H1 (cell line): Measurements from ENCODE around the gene CFAP61. TPM values are rescaled to one million over a fixed set of nuclear protein-coding genes. Genes with fewer than 3 reads are reported as not detected.

Experiments used
- CTCF ChIA-PET: fragments of 300-600 bp; sonication (Branson Sonifier 250); formaldehyde crosslinking; loops from one replicate; lab custom pipeline; 2021; ENCODE audit not compliant: partially characterized antibody; lab: Charles Lee
- POLR2A ChIA-PET: fragments of 300-600 bp; sonication (Branson Sonifier 250); formaldehyde crosslinking; loops from one replicate; lab custom pipeline; 2021; ENCODE audit warnings: inconsistent platforms; ENCODE audit not compliant: partially characterized antibody; lab: Charles Lee
- DNase-seq, 2 experiments: peaks; one replicate each; pipeline versions ENCODE4 v3.0.0 to v3.0.0-alpha.2; 2010 to 2022; ENCODE audit warnings: low spot score in 2 of 2, low read depth in 1 of 2, mixed read lengths in 1 of 2
- FAIRE-seq: peaks from 2 replicates; lab custom pipeline; 2011; peaks lifted over from hg19 to GRCh38; lab: Jason Lieb, UNC
- H2AFZ ChIP-seq: 2 replicates; pipeline ENCODE4 v1.8.1; 2012; ENCODE audit warnings: low read length, inconsistent platforms
- H2AK5ac ChIP-seq: 2 replicates; pipeline ENCODE4 v1.6.1; 2013; ENCODE audit warnings: low read depth, low read length
- H2BK120ac ChIP-seq: replicated peaks from 2 replicates; pipeline ENCODE3; 2013; ENCODE audit warnings: low read depth, low read length, inconsistent platforms
- H2BK12ac ChIP-seq: 2 replicates; pipeline ENCODE4 v1.6.1; 2013; ENCODE audit warnings: low read depth, low read length
- H2BK15ac ChIP-seq: 2 replicates; pipeline ENCODE4 v1.6.1; 2013; ENCODE audit warnings: low read length
- H2BK20ac ChIP-seq: 2 replicates; pipeline ENCODE4 v1.6.1; 2013; ENCODE audit warnings: low read length
- H2BK5ac ChIP-seq: 2 replicates; pipeline ENCODE4 v1.6.1; 2013; ENCODE audit warnings: low read depth, low read length
- H3K14ac ChIP-seq: 2 replicates; pipeline ENCODE4 v1.6.1; 2013; ENCODE audit warnings: inconsistent platforms; ENCODE audit not compliant: insufficient read length
- H3K18ac ChIP-seq: 2 replicates; pipeline ENCODE4 v1.6.1; 2013; ENCODE audit warnings: low read length; ENCODE audit errors: extremely low read depth
- H3K23ac ChIP-seq: 2 replicates; pipeline ENCODE4 v1.6.1; 2013; ENCODE audit warnings: inconsistent platforms; ENCODE audit not compliant: insufficient read length
- H3K23me2 ChIP-seq: 2 replicates; pipeline ENCODE4 v1.6.1; 2013; ENCODE audit warnings: low read depth, low read length
- H3K27ac ChIP-seq: 2 replicates; pipeline ENCODE4 v1.6.1; 2011; ENCODE audit warnings: low read depth, low read length, inconsistent platforms
- H3K27me3 ChIP-seq, 4 experiments: replicated peaks in 1 of 4; 1 replicate in 1 of 4; 2 replicates in 3 of 4; pipeline versions ENCODE4 v1.6.1 to v1.8.1; 2011 to 2013; ENCODE audit warnings: low read length in 3 of 4, mild to moderate bottlenecking in 3 of 4, inconsistent platforms in 2 of 4, mixed read lengths in 2 of 4, moderate library complexity in 1 of 4; ENCODE audit not compliant: control insufficient read depth in 3 of 4, insufficient read depth in 3 of 4; ENCODE audit errors: extremely low read depth in 1 of 4
- H3K36me3 ChIP-seq, 4 experiments: 2 replicates each; pipeline versions ENCODE4 v1.6.1 to v1.8.1; 2011 to 2013; ENCODE audit warnings: mild to moderate bottlenecking in 4 of 4, low read length in 3 of 4, moderate library complexity in 2 of 4, control low read depth in 1 of 4, inconsistent platforms in 1 of 4; ENCODE audit not compliant: insufficient read depth in 4 of 4, control insufficient read depth in 2 of 4
- H3K4ac ChIP-seq: replicated peaks from 2 replicates; pipeline ENCODE3; 2013; ENCODE audit warnings: low read length, low read depth, mixed read lengths, inconsistent platforms; ENCODE audit not compliant: insufficient read length
- H3K4me1 ChIP-seq, 4 experiments: replicated peaks in 1 of 4; 1 replicate in 1 of 4; 2 replicates in 3 of 4; pipeline versions ENCODE4 v1.6.1 to v1.8.1; 2011 to 2013; ENCODE audit warnings: low read length in 3 of 4, inconsistent platforms in 2 of 4, mixed read lengths in 1 of 4; ENCODE audit not compliant: insufficient read depth in 4 of 4, control insufficient read depth in 3 of 4
- H3K4me2 ChIP-seq, 2 experiments: 2 replicates each; pipeline versions ENCODE4 v1.6.1 to v1.8.1; 2011 to 2013; ENCODE audit warnings: low read depth in 2 of 2, low read length in 2 of 2, control low read depth in 1 of 2, inconsistent platforms in 1 of 2, mild to moderate bottlenecking in 1 of 2; ENCODE audit not compliant: insufficient read depth in 1 of 2
- H3K4me3 ChIP-seq, 4 experiments: fragments of 200-600, 300-600 bp in 1 of 4; sonication (generic), shearing (Covaris generic), sonication (Bioruptor Twin) in 1 of 4; 2 replicates each; pipeline versions ENCODE4 v1.5.1 to v1.8.1; 2011 to 2016; ENCODE audit warnings: low read length in 4 of 4, low read depth in 3 of 4, control low read depth in 2 of 4, inconsistent platforms in 2 of 4, mild to moderate bottlenecking in 2 of 4, mixed read lengths in 1 of 4, moderate library complexity in 1 of 4; ENCODE audit not compliant: insufficient read depth in 2 of 4; ENCODE audit errors: extremely low read depth in 1 of 4
- H3K56ac ChIP-seq: replicated peaks from 2 replicates; pipeline ENCODE3; 2013; ENCODE audit warnings: low read depth, mild to moderate bottlenecking, mixed read lengths, low read length, inconsistent platforms; ENCODE audit not compliant: insufficient read length
- H3K79me1 ChIP-seq: 2 replicates; pipeline ENCODE4 v1.6.1; 2013; ENCODE audit warnings: low read depth, low read length, control low read depth
- H3K79me2 ChIP-seq, 2 experiments: 2 replicates each; pipeline versions ENCODE4 v1.6.1 to v1.8.1; 2012 to 2013; ENCODE audit warnings: low read length in 2 of 2, mild to moderate bottlenecking in 2 of 2, inconsistent platforms in 1 of 2; ENCODE audit not compliant: insufficient read depth in 2 of 2, control insufficient read depth in 1 of 2
- H3K9ac ChIP-seq, 4 experiments: replicated peaks in 1 of 4; 1 replicate in 1 of 4; 2 replicates in 3 of 4; pipeline versions ENCODE4 v1.6.1 to v1.8.1; 2011 to 2013; ENCODE audit warnings: low read depth in 3 of 4, low read length in 3 of 4, control low read depth in 2 of 4, mild to moderate bottlenecking in 2 of 4, moderate library complexity in 2 of 4, inconsistent platforms in 1 of 4; ENCODE audit errors: extremely low read depth in 1 of 4
- H3K9me3 ChIP-seq, 2 experiments: 2 replicates each; pipeline versions ENCODE4 v1.6.1 to v1.8.1; 2012 to 2013; ENCODE audit warnings: mild to moderate bottlenecking in 2 of 2, moderate library complexity in 2 of 2, control low read depth in 1 of 2, inconsistent platforms in 1 of 2, low read depth in 1 of 2, low read length in 1 of 2, mixed read lengths in 1 of 2; ENCODE audit not compliant: insufficient read depth in 2 of 2
- H4K20me1 ChIP-seq, 2 experiments: replicated peaks in 1 of 2; 2 replicates each; pipeline versions ENCODE3 to v1.8.1; 2011 to 2013; ENCODE audit warnings: inconsistent platforms in 2 of 2, low read length in 2 of 2, mild to moderate bottlenecking in 1 of 2; ENCODE audit not compliant: insufficient read depth in 2 of 2, control insufficient read depth in 1 of 2
- H4K5ac ChIP-seq: 2 replicates; pipeline ENCODE4 v1.6.1; 2013; ENCODE audit warnings: low read length, low read depth, mixed read lengths, inconsistent platforms; ENCODE audit not compliant: insufficient read length
- H4K8ac ChIP-seq: 2 replicates; pipeline ENCODE4 v1.8.0; 2013; ENCODE audit warnings: mild to moderate bottlenecking, moderate library complexity, low read length, inconsistent platforms; ENCODE audit not compliant: insufficient read depth; ENCODE audit errors: extremely low read depth
- H4K91ac ChIP-seq: replicated peaks from 2 replicates; pipeline ENCODE3; 2013; ENCODE audit warnings: low read length, mixed read lengths, inconsistent platforms; ENCODE audit not compliant: insufficient read length
- BCL11A ChIP-seq, 2 experiments: IDR thresholded peaks; one replicate each; pipeline ENCODE4 v1.6.1; 2011; ENCODE audit warnings: low read depth in 2 of 2, low read length in 2 of 2, mild to moderate bottlenecking in 2 of 2
- CBX5 ChIP-seq: fragments of 300-800, 300-1000 bp; sonication (generic); IDR thresholded peaks from 2 replicates; pipeline ENCODE4 v1.7.1; 2016; ENCODE audit warnings: antibody characterized with exemption, low read length, low read depth
- CTBP2 ChIP-seq: IDR thresholded peaks from 2 replicates; pipeline ENCODE4 v1.7.0; 2011; ENCODE audit warnings: borderline replicate concordance, mild to moderate bottlenecking, moderate library complexity, mixed read lengths, low read length; ENCODE audit not compliant: insufficient read depth, insufficient read length
- EGR1 ChIP-seq: IDR thresholded peaks from 2 replicates; pipeline ENCODE4 v1.6.1; 2011; ENCODE audit warnings: low read depth, low read length, borderline replicate concordance
- GTF2F1 ChIP-seq: IDR thresholded peaks from 2 replicates; pipeline ENCODE4 v1.6.1; 2012; ENCODE audit warnings: low read depth, low read length, improper control_type of control experiment, borderline replicate concordance
- HDAC6 ChIP-seq: IDR thresholded peaks from one replicate; pipeline ENCODE4 v1.7.1; 2012; ENCODE audit warnings: low read depth, mild to moderate bottlenecking, inconsistent platforms, low read length, moderate library complexity
- JUN ChIP-seq: IDR thresholded peaks from 2 replicates; pipeline ENCODE4 v1.6.1; 2011; ENCODE audit warnings: low read depth, mild to moderate bottlenecking, improper control_type of control experiment, low read length
- KDM1A ChIP-seq: fragments of 200-600, 300-600 bp; sonication (generic); IDR thresholded peaks from 2 replicates; pipeline ENCODE4 v1.7.1; 2016; ENCODE audit warnings: mild to moderate bottlenecking, low read length, borderline replicate concordance
- POU5F1 ChIP-seq: IDR thresholded peaks from 2 replicates; pipeline ENCODE4 v1.6.1; 2011; ENCODE audit warnings: low read depth, mild to moderate bottlenecking, low read length, moderate library complexity
- SP1 ChIP-seq: IDR thresholded peaks from 2 replicates; pipeline ENCODE4 v1.6.1; 2011; ENCODE audit warnings: low read depth, low read length
- TAF7 ChIP-seq: optimal IDR thresholded peaks from 2 replicates; pipeline ENCODE3; 2011; ENCODE audit warnings: low read depth, mild to moderate bottlenecking, inconsistent platforms, low read length, moderate library complexity, borderline replicate concordance
- TEAD4 ChIP-seq: IDR thresholded peaks from 2 replicates; pipeline ENCODE4 v1.6.1; 2012; ENCODE audit warnings: low read depth, low read length, inconsistent platforms, mixed read lengths
- polyA plus RNA-seq, 7 experiments: library from polyadenylated mRNA; depleted of rRNA in 3 of 7; stranded (reverse) in 5 of 7; unstranded in 2 of 7; fragments of >200 nt in 5 of 7; fragments of 200-250 nt in 2 of 7; gene quantifications; 1 replicate in 5 of 7; 2 replicates in 1 of 7; 4 replicates in 1 of 7; pipeline versions ENCODE4 v1.2.1 to v1.2.3, GENCODE V29; 2011 to 2013; ENCODE audit warnings: missing spikeins in 2 of 7, mixed read lengths in 2 of 7
- total RNA-seq: library from RNA; stranded (reverse); fragmentation: NEBNext Ultra II Directional; extraction: Animal tissue kit (Norgen Biotek cat#: 25700); gene quantifications from 2 replicates; pipeline ENCODE4 v1.2.1, GENCODE V29; 2021
- TF ChIP-seq, protein P1 (sequence below): IDR thresholded peaks from 2 replicates; pipeline ENCODE4 v1.6.1; 2012; ENCODE audit warnings: low read length, inconsistent platforms
- TF ChIP-seq, protein P2 (sequence below): IDR thresholded peaks from 2 replicates; pipeline ENCODE4 v1.6.1; 2012; ENCODE audit warnings: inconsistent platforms

The CFAP61 gene
- total and polyA plus RNA-seq, 2 of the 8 experiments (the other 6 are each of a cell fraction or from before 2014, with no cell fraction given): 0.29 to 0.61 TPM

DNA sequence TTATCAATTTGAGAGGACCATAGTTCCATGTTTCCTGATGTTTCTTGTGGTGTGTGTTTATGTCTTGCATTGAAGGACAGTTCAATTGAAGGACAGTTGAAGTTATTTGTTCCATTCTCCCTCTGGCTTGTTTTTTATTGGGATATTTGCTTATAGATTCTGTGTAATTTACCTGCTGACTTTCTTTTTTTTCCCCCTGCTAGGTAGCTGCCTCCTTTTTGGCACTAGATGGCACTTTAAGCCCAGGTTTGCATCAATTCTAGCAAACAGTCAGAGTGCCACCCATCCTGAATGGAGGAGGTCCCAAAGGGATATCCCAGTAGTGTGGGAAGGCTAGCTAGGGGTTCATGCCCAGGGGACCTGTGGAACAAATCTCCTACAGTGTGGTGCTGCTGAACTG, 78.1 kb downstream of the CFAP61 start:
- no peak overlapping the region for H3K27ac ChIP-seq
- H3K4me1 ChIP-seq: no peaks in the 10 kb centered on the region
- H4K8ac ChIP-seq: no peak overlapping the region
- H3K79me2 ChIP-seq: no peaks in the 10 kb centered on the region
- DNase-seq: no peak
- peaks cover 8 to 9% of the 10 kb centered on the region in 2 experiments; a peak in 3 of 4 replicates for H3K9me3 ChIP-seq
- no peak overlapping the region for H2AFZ ChIP-seq
- H4K20me1 ChIP-seq: no peaks in the 10 kb centered on the region
- H4K5ac ChIP-seq: no peak overlapping the region
- H3K79me1 ChIP-seq: no peaks in the 10 kb centered on the region
- no peak overlapping the region for H2BK12ac ChIP-seq
- H3K9ac ChIP-seq: no peak overlapping the region
- H2AK5ac ChIP-seq: no peak overlapping the region
- H3K4me3 ChIP-seq: no peak overlapping the region
- FAIRE-seq: no peak
- ChIA-PET POLR2A (interaction anchor here (1.0 kb wide), 1 partner anchor 15 kb away, joined by 3 read pairs; no protein-coding TSS in a partner anchor), CTCF (interaction anchor here (0.6 to 1.9 kb wide), 16 partner anchors 11 to 1111 kb away, joined by 3 to 10 read pairs (median 4); no protein-coding TSS in a partner anchor)
- H3K27me3 ChIP-seq: no peaks in the 10 kb centered on the region
- H3K14ac ChIP-seq: no peak overlapping the region
- H4K91ac ChIP-seq: no peak overlapping the region
- H2BK120ac ChIP-seq: no peak overlapping the region
- no peaks in the 10 kb centered on the region for H3K36me3 ChIP-seq
- no peak overlapping the region for H3K56ac ChIP-seq
- H3K4ac ChIP-seq: no peak overlapping the region
- H3K4me2 ChIP-seq: no peak overlapping the region
- no peak overlapping the region for H2BK20ac ChIP-seq
- H2BK5ac ChIP-seq: no peak overlapping the region
- H3K23me2 ChIP-seq: no peaks in the 10 kb centered on the region
- H2BK15ac ChIP-seq: no peak overlapping the region
- H3K23ac ChIP-seq: no peak overlapping the region
- H3K18ac ChIP-seq: no peak overlapping the region
- TF ChIP-seq SP1 (no peak), KDM1A (no peak), HDAC6 (no peak), JUN (no peak), CTBP2 (no peak), POU5F1 (no peak), GTF2F1 (no peak), CBX5 (no peak), TEAD4 (no peak), TAF7 (no peak), EGR1 (0 out of 2 replicates have a peak, but pooled peaks have one; percentile 15), BCL11A (IDR thresholded peaks at IDR 0.05; ENCODE audit: low read depth in 2 of 2, low read length in 2 of 2) (no peak)
- TF ChIP-seq, protein P1, sequence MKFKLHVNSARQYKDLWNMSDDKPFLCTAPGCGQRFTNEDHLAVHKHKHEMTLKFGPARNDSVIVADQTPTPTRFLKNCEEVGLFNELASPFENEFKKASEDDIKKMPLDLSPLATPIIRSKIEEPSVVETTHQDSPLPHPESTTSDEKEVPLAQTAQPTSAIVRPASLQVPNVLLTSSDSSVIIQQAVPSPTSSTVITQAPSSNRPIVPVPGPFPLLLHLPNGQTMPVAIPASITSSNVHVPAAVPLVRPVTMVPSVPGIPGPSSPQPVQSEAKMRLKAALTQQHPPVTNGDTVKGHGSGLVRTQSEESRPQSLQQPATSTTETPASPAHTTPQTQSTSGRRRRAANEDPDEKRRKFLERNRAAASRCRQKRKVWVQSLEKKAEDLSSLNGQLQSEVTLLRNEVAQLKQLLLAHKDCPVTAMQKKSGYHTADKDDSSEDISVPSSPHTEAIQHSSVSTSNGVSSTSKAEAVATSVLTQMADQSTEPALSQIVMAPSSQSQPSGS: no peak
- TF ChIP-seq, protein P2, sequence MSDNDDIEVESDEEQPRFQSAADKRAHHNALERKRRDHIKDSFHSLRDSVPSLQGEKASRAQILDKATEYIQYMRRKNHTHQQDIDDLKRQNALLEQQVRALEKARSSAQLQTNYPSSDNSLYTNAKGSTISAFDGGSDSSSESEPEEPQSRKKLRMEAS: no peak
